H1 (cell line): Measurements from ENCODE around the gene GNAQ. TPM values are rescaled to one million over a fixed set of nuclear protein-coding genes. Genes with fewer than 3 reads are reported as not detected.
A peak's percentile ranks its signal among the peaks of the same experiment; 100 is the strongest.

Source experiments
- CTCF ChIA-PET: fragments of 300-600 bp; sonication (Branson Sonifier 250); formaldehyde crosslinking; loops from one replicate; lab custom pipeline; 2021; ENCODE audit not compliant: partially characterized antibody; lab: Charles Lee
- POLR2A ChIA-PET: fragments of 300-600 bp; sonication (Branson Sonifier 250); formaldehyde crosslinking; loops from one replicate; lab custom pipeline; 2021; ENCODE audit warnings: inconsistent platforms; ENCODE audit not compliant: partially characterized antibody; lab: Charles Lee
- DNase-seq, 2 experiments: peaks; one replicate each; pipeline versions ENCODE4 v3.0.0 to v3.0.0-alpha.2; 2010 to 2022; ENCODE audit warnings: low spot score in 2 of 2, low read depth in 1 of 2, mixed read lengths in 1 of 2
- FAIRE-seq: peaks from 2 replicates; lab custom pipeline; 2011; peaks lifted over from hg19 to GRCh38; lab: Jason Lieb, UNC
- H2AFZ ChIP-seq: 2 replicates; pipeline ENCODE4 v1.8.1; 2012; ENCODE audit warnings: low read length, inconsistent platforms
- H2AK5ac ChIP-seq: 2 replicates; pipeline ENCODE4 v1.6.1; 2013; ENCODE audit warnings: low read depth, low read length
- H2BK120ac ChIP-seq: replicated peaks from 2 replicates; pipeline ENCODE3; 2013; ENCODE audit warnings: low read depth, low read length, inconsistent platforms
- H2BK12ac ChIP-seq: 2 replicates; pipeline ENCODE4 v1.6.1; 2013; ENCODE audit warnings: low read depth, low read length
- H2BK15ac ChIP-seq: 2 replicates; pipeline ENCODE4 v1.6.1; 2013; ENCODE audit warnings: low read length
- H2BK20ac ChIP-seq: 2 replicates; pipeline ENCODE4 v1.6.1; 2013; ENCODE audit warnings: low read length
- H2BK5ac ChIP-seq: 2 replicates; pipeline ENCODE4 v1.6.1; 2013; ENCODE audit warnings: low read depth, low read length
- H3K14ac ChIP-seq: 2 replicates; pipeline ENCODE4 v1.6.1; 2013; ENCODE audit warnings: inconsistent platforms; ENCODE audit not compliant: insufficient read length
- H3K18ac ChIP-seq: 2 replicates; pipeline ENCODE4 v1.6.1; 2013; ENCODE audit warnings: low read length; ENCODE audit errors: extremely low read depth
- H3K23ac ChIP-seq: 2 replicates; pipeline ENCODE4 v1.6.1; 2013; ENCODE audit warnings: inconsistent platforms; ENCODE audit not compliant: insufficient read length
- H3K23me2 ChIP-seq: 2 replicates; pipeline ENCODE4 v1.6.1; 2013; ENCODE audit warnings: low read depth, low read length
- H3K27ac ChIP-seq: 2 replicates; pipeline ENCODE4 v1.6.1; 2011; ENCODE audit warnings: low read depth, low read length, inconsistent platforms
- H3K27me3 ChIP-seq, 4 experiments: replicated peaks in 1 of 4; 1 replicate in 1 of 4; 2 replicates in 3 of 4; pipeline versions ENCODE4 v1.6.1 to v1.8.1; 2011 to 2013; ENCODE audit warnings: low read length in 3 of 4, mild to moderate bottlenecking in 3 of 4, inconsistent platforms in 2 of 4, mixed read lengths in 2 of 4, moderate library complexity in 1 of 4; ENCODE audit not compliant: control insufficient read depth in 3 of 4, insufficient read depth in 3 of 4; ENCODE audit errors: extremely low read depth in 1 of 4
- H3K36me3 ChIP-seq, 4 experiments: 2 replicates each; pipeline versions ENCODE4 v1.6.1 to v1.8.1; 2011 to 2013; ENCODE audit warnings: mild to moderate bottlenecking in 4 of 4, low read length in 3 of 4, moderate library complexity in 2 of 4, control low read depth in 1 of 4, inconsistent platforms in 1 of 4; ENCODE audit not compliant: insufficient read depth in 4 of 4, control insufficient read depth in 2 of 4
- H3K4ac ChIP-seq: replicated peaks from 2 replicates; pipeline ENCODE3; 2013; ENCODE audit warnings: low read length, low read depth, mixed read lengths, inconsistent platforms; ENCODE audit not compliant: insufficient read length
- H3K4me1 ChIP-seq, 4 experiments: replicated peaks in 1 of 4; 1 replicate in 1 of 4; 2 replicates in 3 of 4; pipeline versions ENCODE4 v1.6.1 to v1.8.1; 2011 to 2013; ENCODE audit warnings: low read length in 3 of 4, inconsistent platforms in 2 of 4, mixed read lengths in 1 of 4; ENCODE audit not compliant: insufficient read depth in 4 of 4, control insufficient read depth in 3 of 4
- H3K4me2 ChIP-seq, 2 experiments: 2 replicates each; pipeline versions ENCODE4 v1.6.1 to v1.8.1; 2011 to 2013; ENCODE audit warnings: low read depth in 2 of 2, low read length in 2 of 2, control low read depth in 1 of 2, inconsistent platforms in 1 of 2, mild to moderate bottlenecking in 1 of 2; ENCODE audit not compliant: insufficient read depth in 1 of 2
- H3K4me3 ChIP-seq, 4 experiments: fragments of 200-600, 300-600 bp in 1 of 4; sonication (generic), shearing (Covaris generic), sonication (Bioruptor Twin) in 1 of 4; 2 replicates each; pipeline versions ENCODE4 v1.5.1 to v1.8.1; 2011 to 2016; ENCODE audit warnings: low read length in 4 of 4, low read depth in 3 of 4, control low read depth in 2 of 4, inconsistent platforms in 2 of 4, mild to moderate bottlenecking in 2 of 4, mixed read lengths in 1 of 4, moderate library complexity in 1 of 4; ENCODE audit not compliant: insufficient read depth in 2 of 4; ENCODE audit errors: extremely low read depth in 1 of 4
- H3K56ac ChIP-seq: replicated peaks from 2 replicates; pipeline ENCODE3; 2013; ENCODE audit warnings: low read depth, mild to moderate bottlenecking, mixed read lengths, low read length, inconsistent platforms; ENCODE audit not compliant: insufficient read length
- H3K79me1 ChIP-seq: 2 replicates; pipeline ENCODE4 v1.6.1; 2013; ENCODE audit warnings: low read depth, low read length, control low read depth
- H3K79me2 ChIP-seq, 2 experiments: 2 replicates each; pipeline versions ENCODE4 v1.6.1 to v1.8.1; 2012 to 2013; ENCODE audit warnings: low read length in 2 of 2, mild to moderate bottlenecking in 2 of 2, inconsistent platforms in 1 of 2; ENCODE audit not compliant: insufficient read depth in 2 of 2, control insufficient read depth in 1 of 2
- H3K9ac ChIP-seq, 4 experiments: replicated peaks in 1 of 4; 1 replicate in 1 of 4; 2 replicates in 3 of 4; pipeline versions ENCODE4 v1.6.1 to v1.8.1; 2011 to 2013; ENCODE audit warnings: low read depth in 3 of 4, low read length in 3 of 4, control low read depth in 2 of 4, mild to moderate bottlenecking in 2 of 4, moderate library complexity in 2 of 4, inconsistent platforms in 1 of 4; ENCODE audit errors: extremely low read depth in 1 of 4
- H3K9me3 ChIP-seq, 2 experiments: 2 replicates each; pipeline versions ENCODE4 v1.6.1 to v1.8.1; 2012 to 2013; ENCODE audit warnings: mild to moderate bottlenecking in 2 of 2, moderate library complexity in 2 of 2, control low read depth in 1 of 2, inconsistent platforms in 1 of 2, low read depth in 1 of 2, low read length in 1 of 2, mixed read lengths in 1 of 2; ENCODE audit not compliant: insufficient read depth in 2 of 2
- H4K20me1 ChIP-seq, 2 experiments: replicated peaks in 1 of 2; 2 replicates each; pipeline versions ENCODE3 to v1.8.1; 2011 to 2013; ENCODE audit warnings: inconsistent platforms in 2 of 2, low read length in 2 of 2, mild to moderate bottlenecking in 1 of 2; ENCODE audit not compliant: insufficient read depth in 2 of 2, control insufficient read depth in 1 of 2
- H4K5ac ChIP-seq: 2 replicates; pipeline ENCODE4 v1.6.1; 2013; ENCODE audit warnings: low read length, low read depth, mixed read lengths, inconsistent platforms; ENCODE audit not compliant: insufficient read length
- H4K8ac ChIP-seq: 2 replicates; pipeline ENCODE4 v1.8.0; 2013; ENCODE audit warnings: mild to moderate bottlenecking, moderate library complexity, low read length, inconsistent platforms; ENCODE audit not compliant: insufficient read depth; ENCODE audit errors: extremely low read depth
- H4K91ac ChIP-seq: replicated peaks from 2 replicates; pipeline ENCODE3; 2013; ENCODE audit warnings: low read length, mixed read lengths, inconsistent platforms; ENCODE audit not compliant: insufficient read length
- CTCF ChIP-seq, 3 experiments: IDR thresholded peaks; 1 replicate in 2 of 3; 2 replicates in 1 of 3; pipeline versions ENCODE4 v1.5.1 to v1.6.1; 2011; ENCODE audit warnings: low read length in 3 of 3, mild to moderate bottlenecking in 3 of 3, inconsistent platforms in 2 of 3, low read depth in 1 of 3, moderate library complexity in 1 of 3; ENCODE audit not compliant: insufficient read depth in 1 of 3; ENCODE audit errors: control extremely low read depth in 1 of 3
- GABPA ChIP-seq: IDR thresholded peaks from 2 replicates; pipeline ENCODE4 v1.6.1; 2011; ENCODE audit warnings: mild to moderate bottlenecking, low read length, moderate library complexity, borderline replicate concordance; ENCODE audit not compliant: insufficient read depth
- RAD21 ChIP-seq, 2 experiments: IDR thresholded peaks in 1 of 2; conservative IDR thresholded peaks in 1 of 2; 2 replicates each; pipeline ENCODE4 v1.6.1; 2011; ENCODE audit warnings: low read depth in 2 of 2, low read length in 2 of 2, improper control_type of control experiment in 1 of 2, inconsistent platforms in 1 of 2, mild to moderate bottlenecking in 1 of 2, moderate library complexity in 1 of 2
- SIN3A ChIP-seq, 2 experiments: IDR thresholded peaks in 1 of 2; conservative IDR thresholded peaks in 1 of 2; 2 replicates each; pipeline ENCODE4 v1.6.1; 2011 to 2012; ENCODE audit warnings: low read length in 2 of 2, improper control_type of control experiment in 1 of 2, low read depth in 1 of 2, mild to moderate bottlenecking in 1 of 2
- USF2 ChIP-seq: IDR thresholded peaks from 2 replicates; pipeline ENCODE4 v1.6.1; 2011; ENCODE audit warnings: low read length, improper control_type of control experiment
- WGBS, 2 experiments: shearing (Covaris generic) in 1 of 2; methylation state at CpG; one replicate each; pipeline versions ENCODE4 v1.1.6 to v1.1.7; 2013 to 2015; ENCODE audit warnings: low lambda C conversion rate in 2 of 2, mixed read lengths in 2 of 2, inconsistent platforms in 1 of 2, low coverage in 1 of 2, missing lambda C conversion rate in 1 of 2; ENCODE audit not compliant: insufficient replicate concordance in 2 of 2, insufficient coverage in 1 of 2, insufficient read length in 1 of 2; ENCODE audit errors: extremely low coverage in 1 of 2, missing lambda C conversion rate in 1 of 2; 5-methylcytosine and 5-hydroxymethylcytosine counted together
- polyA plus RNA-seq, 7 experiments: library from polyadenylated mRNA; depleted of rRNA in 3 of 7; stranded (reverse) in 5 of 7; unstranded in 2 of 7; fragments of >200 nt in 5 of 7; fragments of 200-250 nt in 2 of 7; gene quantifications; 1 replicate in 5 of 7; 2 replicates in 1 of 7; 4 replicates in 1 of 7; pipeline versions ENCODE4 v1.2.1 to v1.2.3, GENCODE V29; 2011 to 2013; ENCODE audit warnings: missing spikeins in 2 of 7, mixed read lengths in 2 of 7
- total RNA-seq: library from RNA; stranded (reverse); fragmentation: NEBNext Ultra II Directional; extraction: Animal tissue kit (Norgen Biotek cat#: 25700); gene quantifications from 2 replicates; pipeline ENCODE4 v1.2.1, GENCODE V29; 2021

GNAQ gene
- total and polyA plus RNA-seq, 2 of the 8 experiments (the other 6 are each of a cell fraction or from before 2014, with no cell fraction given) = 22.8 to 63.8 TPM

GRCh38 chr9:77896938-77897667, 134.5 kb downstream of the GNAQ start:
- H4K20me1 ChIP-seq = no peaks in the 10 kb centered on the region
- no peak overlapping the region for H3K18ac ChIP-seq
- H3K27ac ChIP-seq = no peak overlapping the region
- no peak overlapping the region for H3K9ac ChIP-seq
- no peak overlapping the region for H3K4ac ChIP-seq
- DNase-seq (no peak), FAIRE-seq (peak; percentile 60)
- no peak overlapping the region for H3K23ac ChIP-seq
- H4K8ac ChIP-seq = no peak overlapping the region; the same call in 1 of the 2 replicates
- H3K27me3 ChIP-seq = no peaks in the 10 kb centered on the region
- CTCF ChIA-PET = interaction anchor here (0.9 to 3.2 kb wide), 21 partner anchors 10 to 444 kb away, joined by 3 to 23 read pairs (median 5); no protein-coding TSS in a partner anchor
- H2BK120ac ChIP-seq = no peak overlapping the region
- H3K4me3 ChIP-seq = no peak overlapping the region
- POLR2A ChIA-PET = no interaction called here
- no peak overlapping the region for H2AFZ ChIP-seq
- H2BK20ac ChIP-seq = no peak overlapping the region
- no peak overlapping the region for H2BK15ac ChIP-seq
- WGBS, 2 experiments = 88% methylated on average over 8 of the region's 8 CpGs; no CpG with 5 or more reads in 1 of the 2 experiments
- H3K4me2 ChIP-seq = no peak overlapping the region
- no peak overlapping the region for H2BK5ac ChIP-seq
- no peak overlapping the region for H3K56ac ChIP-seq
- H3K36me3 ChIP-seq = peaks cover 0 to 2% (median 0%) of the 10 kb centered on the region in 4 experiments; a peak in 1 of 8 replicates
- H2BK12ac ChIP-seq = no peak overlapping the region
- H3K79me2 ChIP-seq = peaks cover 0 to 9% of the 10 kb centered on the region in 2 experiments; a peak in 1 of 4 replicates
- H3K14ac ChIP-seq = no peak overlapping the region
- no peak overlapping the region for H2AK5ac ChIP-seq
- H3K4me1 ChIP-seq = peaks cover 0 to 3% (median 2%) of the 10 kb centered on the region in 4 experiments; a peak in 3 of 7 replicates
- no peaks in the 10 kb centered on the region for H3K23me2 ChIP-seq
- H3K79me1 ChIP-seq = no peaks in the 10 kb centered on the region; the same call in 1 of the 2 replicates
- TF ChIP-seq USF2 = peak; percentile 76
- no peak for TF ChIP-seq SIN3A (conservative IDR thresholded peaks at IDR 0.05 in 1 of 2, IDR thresholded peaks at IDR 0.05 in 1 of 2; ENCODE audit: low read depth in 1 of 2, low read length in 2 of 2)
- peak; percentile 34 to 62 (median 55) for TF ChIP-seq CTCF (IDR thresholded peaks at IDR 0.05; ENCODE audit: control extremely low read depth in 1 of 3, insufficient read depth in 1 of 3, low read depth in 1 of 3, low read length in 3 of 3)
- no peak for TF ChIP-seq GABPA
- TF ChIP-seq RAD21 (IDR thresholded peaks at IDR 0.05 in 1 of 2, conservative IDR thresholded peaks at IDR 0.05 in 1 of 2; ENCODE audit: low read depth in 2 of 2, low read length in 2 of 2) = peak; percentile 44 to 50; a peak in 3 of 4 replicates
- no peak overlapping the region for H4K91ac ChIP-seq
- no peaks in the 10 kb centered on the region for H3K9me3 ChIP-seq
- no peak overlapping the region for H4K5ac ChIP-seq
